Transverse colon (tissue), 4 donors: Measurements from ENCODE around the gene SCT.

Experiments
- CTCF ChIP-seq, 5 experiments: fragments of 200-600 bp in 3 of 5; fragments of 450-650 bp in 2 of 5; sonication (generic) in 3 of 5; IDR thresholded peaks; 1 replicate in 2 of 5; 2 replicates in 3 of 5; pipeline ENCODE4 v1.5.1; 2016 to 2017; ENCODE audit warnings: antibody characterized with exemption in 5 of 5, inconsistent platforms in 3 of 5, mild to moderate bottlenecking in 2 of 5, moderate library complexity in 1 of 5
- EP300 ChIP-seq: sonication (generic); formaldehyde crosslinking; IDR thresholded peaks from one replicate; pipeline ENCODE4 v1.6.1; 2017; ENCODE audit warnings: antibody characterized with exemption, low read depth
- POLR2A ChIP-seq: fragments of 450-650 bp; IDR thresholded peaks from one replicate; pipeline ENCODE4 v1.6.1; 2016; ENCODE audit warnings: antibody characterized with exemption, mild to moderate bottlenecking, moderate library complexity
- POLR2AphosphoS5 ChIP-seq, 3 donors: sonication (generic); formaldehyde crosslinking; IDR thresholded peaks; one replicate each; pipeline ENCODE4 v1.6.1; 2016; ENCODE audit warnings: antibody characterized with exemption in 3 of 3

DNA sequence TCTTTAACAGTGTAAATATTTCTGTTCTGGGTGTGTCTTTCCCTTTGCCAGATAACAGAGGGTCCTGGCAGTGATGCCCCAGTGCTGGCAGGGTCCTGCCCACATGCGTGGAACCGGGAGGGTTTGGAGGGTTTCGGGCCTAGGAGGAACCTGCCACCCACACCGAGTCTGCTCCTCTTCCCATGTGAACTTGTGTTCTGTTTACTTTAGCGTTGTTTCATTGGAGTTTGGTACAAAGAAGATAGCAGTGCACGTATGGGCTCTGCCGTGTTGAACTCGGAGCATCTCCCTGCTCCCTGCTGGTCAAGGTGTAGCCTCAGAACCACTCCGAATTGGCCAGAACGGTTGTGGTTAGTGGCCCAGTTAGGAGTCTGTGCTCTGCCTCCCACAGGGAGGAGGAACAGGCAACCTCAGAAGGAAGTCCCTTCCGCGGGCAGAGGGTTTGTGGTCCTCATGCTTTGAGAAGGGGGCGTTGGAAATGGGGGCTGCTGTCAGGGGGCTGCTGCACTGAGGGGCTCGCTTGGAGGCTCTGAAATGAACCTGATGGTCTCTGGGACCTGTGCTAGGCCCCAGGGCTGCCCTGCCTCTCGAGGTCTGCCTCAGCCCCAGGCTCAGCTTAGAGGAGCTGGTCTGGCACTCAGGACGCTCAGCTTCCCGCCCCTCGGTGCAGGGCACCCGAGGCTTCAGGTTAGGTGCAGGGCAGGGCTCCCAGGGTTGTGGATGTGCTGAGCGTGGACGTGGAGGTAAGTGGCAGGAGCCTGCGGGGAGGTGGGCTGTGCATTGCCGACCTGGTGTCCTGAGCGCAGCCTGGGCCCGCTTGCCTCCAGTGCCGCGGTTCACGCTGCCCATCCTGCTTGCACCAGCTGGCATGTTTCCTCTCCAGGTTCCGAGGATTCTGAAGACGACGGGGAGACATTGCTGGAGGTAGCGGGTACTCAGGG lies 40.3 kb downstream of the SCT start:
- TF ChIP-seq CTCF (IDR thresholded peaks at IDR 0.05) = no peak
- TF ChIP-seq POLR2A = no peak
- TF ChIP-seq EP300 = no peak
- no peak for TF ChIP-seq POLR2AphosphoS5 (IDR thresholded peaks at IDR 0.05)
